ENCODE data around the gene OR2W3.
"Not testable (repeated sequence)": the region's sequence is repeated elsewhere in the genome, so short reads cannot be mapped to it uniquely, and the experiment has no call there.

OR2W3 gene

DNA sequence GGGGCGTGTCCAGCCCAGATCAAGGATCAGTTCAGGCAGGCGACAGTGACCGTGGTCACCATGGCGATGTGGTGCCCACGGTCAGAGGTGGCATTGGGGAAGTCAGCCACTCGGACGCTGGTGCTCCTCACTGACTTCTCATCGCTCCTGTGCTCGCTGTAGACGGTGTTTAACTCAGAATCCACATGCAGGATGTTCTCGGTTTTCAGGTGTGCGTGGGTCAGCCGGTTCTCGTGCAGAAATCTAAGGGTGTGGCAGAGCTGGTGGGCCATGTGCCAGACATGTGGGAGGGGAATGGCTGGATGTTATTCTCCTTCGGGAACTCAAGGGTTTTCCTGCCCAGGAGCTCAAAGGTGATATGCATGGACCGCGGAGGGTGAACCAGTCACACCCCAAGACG, 41.0 kb downstream of the OR2W3 start:
- TF ChIP-seq, protein P1, sequence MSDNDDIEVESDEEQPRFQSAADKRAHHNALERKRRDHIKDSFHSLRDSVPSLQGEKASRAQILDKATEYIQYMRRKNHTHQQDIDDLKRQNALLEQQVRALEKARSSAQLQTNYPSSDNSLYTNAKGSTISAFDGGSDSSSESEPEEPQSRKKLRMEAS (IDR thresholded peaks at IDR 0.05; ENCODE audit: low read depth, low read length), result no peak
- TF ChIP-seq, protein P2, sequence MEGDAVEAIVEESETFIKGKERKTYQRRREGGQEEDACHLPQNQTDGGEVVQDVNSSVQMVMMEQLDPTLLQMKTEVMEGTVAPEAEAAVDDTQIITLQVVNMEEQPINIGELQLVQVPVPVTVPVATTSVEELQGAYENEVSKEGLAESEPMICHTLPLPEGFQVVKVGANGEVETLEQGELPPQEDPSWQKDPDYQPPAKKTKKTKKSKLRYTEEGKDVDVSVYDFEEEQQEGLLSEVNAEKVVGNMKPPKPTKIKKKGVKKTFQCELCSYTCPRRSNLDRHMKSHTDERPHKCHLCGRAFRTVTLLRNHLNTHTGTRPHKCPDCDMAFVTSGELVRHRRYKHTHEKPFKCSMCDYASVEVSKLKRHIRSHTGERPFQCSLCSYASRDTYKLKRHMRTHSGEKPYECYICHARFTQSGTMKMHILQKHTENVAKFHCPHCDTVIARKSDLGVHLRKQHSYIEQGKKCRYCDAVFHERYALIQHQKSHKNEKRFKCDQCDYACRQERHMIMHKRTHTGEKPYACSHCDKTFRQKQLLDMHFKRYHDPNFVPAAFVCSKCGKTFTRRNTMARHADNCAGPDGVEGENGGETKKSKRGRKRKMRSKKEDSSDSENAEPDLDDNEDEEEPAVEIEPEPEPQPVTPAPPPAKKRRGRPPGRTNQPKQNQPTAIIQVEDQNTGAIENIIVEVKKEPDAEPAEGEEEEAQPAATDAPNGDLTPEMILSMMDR (IDR thresholded peaks at IDR 0.05; ENCODE audit: low read depth, low read length), result no peak
- TF ChIP-seq MYC (IDR thresholded peaks at IDR 0.05; ENCODE audit: low read depth, low read length) (no peak), POLR2A (IDR thresholded peaks at IDR 0.05; ENCODE audit: extremely low read depth, insufficient read length) (no peak)
- peak; percentile 7 for DNase-seq (ENCODE audit: low read depth)
- H3K4me3 ChIP-seq (ENCODE audit: low read depth, low read length), result no peak overlapping the region

DNA sequence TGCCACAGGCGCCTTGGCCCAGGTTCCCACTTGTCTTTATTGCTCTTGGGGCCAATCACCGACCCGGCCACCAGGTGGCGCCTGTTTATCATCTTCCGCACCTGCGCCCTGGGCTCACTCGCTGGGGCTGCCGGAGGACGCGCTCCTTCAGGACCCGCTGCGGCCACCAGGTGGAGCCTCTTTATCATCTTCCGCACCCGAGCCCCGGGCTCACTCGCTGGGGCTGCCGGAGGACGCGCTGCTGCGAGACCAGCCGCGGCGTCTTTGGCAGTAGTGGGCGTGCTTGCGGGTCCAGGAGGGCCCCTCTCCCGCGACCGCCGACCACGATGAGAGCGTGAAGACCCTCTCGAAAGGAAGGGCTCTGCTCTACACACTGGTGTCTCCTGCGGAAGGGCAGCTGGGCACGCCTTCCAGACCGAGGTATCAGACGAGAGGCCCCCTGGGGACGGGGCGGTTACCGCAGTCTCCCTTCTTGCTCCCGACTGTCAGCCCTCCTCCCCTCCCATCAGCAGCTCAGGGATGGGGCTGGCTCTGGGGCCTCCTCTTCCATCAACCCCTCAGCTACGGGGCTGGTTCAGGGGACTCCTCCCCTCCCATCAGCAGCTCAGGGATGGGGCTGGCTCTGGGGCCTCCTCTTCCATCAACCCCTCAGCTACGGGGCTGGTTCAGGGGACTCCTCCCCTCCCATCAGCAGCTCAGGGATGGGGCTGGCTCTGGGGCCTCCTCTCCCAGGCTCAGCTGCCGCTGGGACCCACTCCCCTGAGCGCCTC, 41.8 kb downstream of the OR2W3 start:
- DNase-seq (ENCODE audit: low read depth), result peak; percentile 83
- not testable (repeated sequence) for H3K4me3 ChIP-seq (ENCODE audit: low read depth, low read length)

DNA sequence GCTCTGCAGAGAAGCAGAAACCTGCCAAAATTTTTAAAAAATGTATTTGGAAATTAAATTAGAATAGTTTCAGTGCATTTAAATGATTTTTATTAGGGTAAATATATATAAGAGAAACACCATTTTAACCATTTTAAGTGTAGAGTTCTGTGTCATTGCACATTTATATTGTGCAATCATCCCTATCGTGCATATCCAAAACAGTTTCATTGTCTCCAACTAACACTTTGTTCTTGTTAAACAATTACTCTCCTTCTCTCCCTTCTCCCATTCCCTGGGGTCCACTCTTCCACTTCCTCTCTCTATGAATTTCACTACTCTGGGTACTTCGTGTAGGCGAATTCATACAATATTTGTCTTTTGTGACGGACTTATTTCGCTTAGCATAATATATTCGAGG, 47.2 kb downstream of the OR2W3 start:
- DNase-seq (ENCODE audit: low read depth), result no peak
- H3K4me3 ChIP-seq (ENCODE audit: low read depth, low read length), result no peak overlapping the region
- TF ChIP-seq, protein P2 (IDR thresholded peaks at IDR 0.05; ENCODE audit: low read depth, low read length), result no peak
- no peak for TF ChIP-seq MYC (IDR thresholded peaks at IDR 0.05; ENCODE audit: low read depth, low read length)
- TF ChIP-seq POLR2A (IDR thresholded peaks at IDR 0.05; ENCODE audit: extremely low read depth, insufficient read length), result no peak

More for the DNA sequence above, 41.8 kb downstream of the OR2W3 start:
- TF ChIP-seq, protein P2 (IDR thresholded peaks at IDR 0.05; ENCODE audit: low read depth, low read length), result peak; percentile 80
